Measurements from ENCODE around the gene IQCC.
"Not testable (repeated sequence)": the region's sequence is repeated elsewhere in the genome, so short reads cannot be mapped to it uniquely, and the experiment has no call there.

IQCC gene

GRCh38 chr1:32205401-32206370 lies at the start of gene IQCC:
Gene IQCC (plus strand): TSS chr1:32205671. CDS start chr1:32205682, 11 bp downstream.
- DNase-seq, result peak in 50 of 51 donors; percentile 18 to 92 (median 76)

- no peak for DNase-seq
Measured at GRCh38 chr1:32159189-32159588, 46.3 kb upstream of the IQCC start.

GRCh38 chr1:32163405-32163804 lies 42.1 kb upstream of the IQCC start:
- DNase-seq, result no peak

GRCh38 chr1:32165633-32166032 lies 39.8 kb upstream of the IQCC start:
- not testable (repeated sequence) for DNase-seq

- no peak for DNase-seq
Measured at GRCh38 chr1:32170991-32171390, 34.5 kb upstream of the IQCC start.

- DNase-seq, result no peak
Measured at GRCh38 chr1:32172621-32173245, 32.7 kb upstream of the IQCC start.

- no peak for DNase-seq
Measured at GRCh38 chr1:32178380-32179192, 26.9 kb upstream of the IQCC start.

GRCh38 chr1:32179193-32179442 lies 26.4 kb upstream of the IQCC start:
- peak in 3 of 51 donors; percentile 63 to 71 (median 66) for DNase-seq

- peak; percentile 75 to 99 (median 91) for DNase-seq
Measured at GRCh38 chr1:32179443-32180185, 25.9 kb upstream of the IQCC start, which contains the start of gene TXLNA. Gene TXLNA (plus strand): TSS chr1:32179675. CDS start chr1:32180346, 671 bp downstream.

- DNase-seq, result peak in 33 of 51 donors; percentile 8 to 69 (median 32)
Measured at GRCh38 chr1:32180186-32181060, 25.0 kb upstream of the IQCC start.

- no peak for DNase-seq
Measured at GRCh38 chr1:32181065-32181464, 24.4 kb upstream of the IQCC start.

- no peak for DNase-seq
Measured at GRCh38 chr1:32181563-32181962, 23.9 kb upstream of the IQCC start.

GRCh38 chr1:32182060-32182459 lies 23.4 kb upstream of the IQCC start:
- no peak for DNase-seq

GRCh38 chr1:32184650-32185049 lies 20.8 kb upstream of the IQCC start:
- no peak for DNase-seq

- DNase-seq, result no peak
Measured at GRCh38 chr1:32186077-32186476, 19.4 kb upstream of the IQCC start.

GRCh38 chr1:32186491-32186890 lies 19.0 kb upstream of the IQCC start:
- DNase-seq, result no peak

- no peak for DNase-seq
Measured at GRCh38 chr1:32187850-32188249, 17.6 kb upstream of the IQCC start.

- DNase-seq, result no peak
Measured at GRCh38 chr1:32192220-32192948, 13.1 kb upstream of the IQCC start.

- no peak for DNase-seq
Measured at GRCh38 chr1:32194984-32195383, 10.5 kb upstream of the IQCC start.

Measured in hypothalamus (tissue), 51 donors.